WTC11 (cell line): ENCODE measurements around the gene TMED3.

Source experiments
- NFE2L1 ChIP-seq: sonication (generic); formaldehyde crosslinking; IDR thresholded peaks from 2 replicates; pipeline ENCODE4 v1.8.1; 2023; ENCODE audit warnings: missing genetic modification reagents
- NR1H2 ChIP-seq: sonication (generic); formaldehyde crosslinking; IDR thresholded peaks from 2 replicates; pipeline ENCODE4 v1.9.0; 2021; ENCODE audit warnings: mild to moderate bottlenecking, moderate library complexity, missing genetic modification reagents
- TCF7 ChIP-seq: sonication (generic); formaldehyde crosslinking; IDR thresholded peaks from 2 replicates; pipeline ENCODE4 v1.8.0; 2022; ENCODE audit warnings: mild to moderate bottlenecking, low read depth, missing genetic modification reagents, moderate library complexity
- ZNF219 ChIP-seq: sonication (generic); formaldehyde crosslinking; IDR thresholded peaks from 2 replicates; pipeline ENCODE4 v1.8.0; 2023; ENCODE audit warnings: missing genetic modification reagents, mild to moderate bottlenecking, borderline replicate concordance
- ZNF263 ChIP-seq: sonication (generic); formaldehyde crosslinking; IDR thresholded peaks from 2 replicates; pipeline ENCODE4 v1.8.1; 2022; ENCODE audit warnings: low read depth, mild to moderate bottlenecking, moderate library complexity, missing genetic modification reagents
- TF ChIP-seq, protein P1 (sequence below): fragments of 200-600 bp; IDR thresholded peaks from 2 replicates; pipeline ENCODE4 v1.8.0; 2022; ENCODE audit warnings: antibody characterized with exemption
- TF ChIP-seq, protein P2 (sequence below): sonication (generic); formaldehyde crosslinking; conservative IDR thresholded peaks from 2 replicates; pipeline ENCODE4 v1.8.1; 2022; ENCODE audit warnings: mild to moderate bottlenecking, missing genetic modification reagents
- TF ChIP-seq, protein P3 (sequence below): sonication (generic); formaldehyde crosslinking; IDR thresholded peaks from 2 replicates; pipeline ENCODE4 v1.8.1; 2023; ENCODE audit warnings: mild to moderate bottlenecking, missing genetic modification reagents, moderate library complexity
- TF ChIP-seq, protein P4 (sequence below): sonication (generic); formaldehyde crosslinking; IDR thresholded peaks from 2 replicates; pipeline ENCODE4 v1.8.0; 2023; ENCODE audit warnings: missing genetic modification reagents
- TF ChIP-seq, protein P5 (sequence below): sonication (generic); formaldehyde crosslinking; IDR thresholded peaks from 2 replicates; pipeline ENCODE4 v1.8.1; 2023; ENCODE audit warnings: mild to moderate bottlenecking, missing genetic modification reagents
- TF ChIP-seq, protein P6 (sequence below): fragments of 250-450 bp; sonication (Bioruptor Pico); IDR thresholded peaks from 2 replicates; pipeline ENCODE4 v1.9.0; 2021; ENCODE audit warnings: moderate library complexity, mild to moderate bottlenecking, inconsistent platforms, borderline replicate concordance
- TF ChIP-seq, protein P7 (sequence below): sonication (generic); formaldehyde crosslinking; IDR thresholded peaks from 2 replicates; pipeline ENCODE4 v1.8.1; 2022; ENCODE audit warnings: low read depth, mild to moderate bottlenecking, moderate library complexity, missing genetic modification reagents, borderline replicate concordance
- TF ChIP-seq, protein P8 (sequence below): sonication (generic); formaldehyde crosslinking; IDR thresholded peaks from 2 replicates; pipeline ENCODE4 v1.8.0; 2022; ENCODE audit warnings: mild to moderate bottlenecking, missing genetic modification reagents

DNA sequence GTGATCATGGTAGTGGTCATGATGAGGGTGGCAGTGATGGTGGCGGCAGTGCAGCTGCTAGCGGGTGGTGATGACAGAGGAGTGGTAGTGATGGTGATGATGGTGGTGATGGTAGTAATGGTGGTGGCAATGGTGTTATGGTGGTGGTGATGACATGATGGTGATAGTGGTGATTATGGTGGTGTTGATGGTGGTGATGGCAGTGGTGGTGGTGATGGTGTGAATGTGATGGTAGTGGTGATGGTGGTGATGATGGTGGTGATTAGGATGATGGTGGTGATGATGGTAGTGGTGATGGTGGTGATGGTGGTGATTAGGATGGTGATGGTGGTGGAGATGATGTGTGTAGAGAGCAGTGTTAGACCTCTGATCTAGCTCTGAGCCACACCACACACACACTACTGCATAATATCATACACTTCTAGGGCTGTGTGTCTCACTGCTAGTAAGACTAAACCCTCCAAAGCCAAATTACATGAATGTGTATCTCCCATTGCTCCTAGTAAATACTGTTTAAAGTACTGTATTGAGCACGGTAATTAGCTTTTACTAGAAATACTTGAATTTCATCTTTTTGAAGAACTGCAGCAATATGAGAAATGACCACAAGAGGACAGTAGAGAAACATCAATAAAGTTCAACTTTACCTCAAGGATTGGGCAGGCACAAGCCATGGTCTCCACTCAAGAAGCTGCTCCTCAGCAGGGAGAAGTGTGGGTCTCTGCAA is 28.8 kb downstream of the TMED3 start:
- TF ChIP-seq, protein P1, sequence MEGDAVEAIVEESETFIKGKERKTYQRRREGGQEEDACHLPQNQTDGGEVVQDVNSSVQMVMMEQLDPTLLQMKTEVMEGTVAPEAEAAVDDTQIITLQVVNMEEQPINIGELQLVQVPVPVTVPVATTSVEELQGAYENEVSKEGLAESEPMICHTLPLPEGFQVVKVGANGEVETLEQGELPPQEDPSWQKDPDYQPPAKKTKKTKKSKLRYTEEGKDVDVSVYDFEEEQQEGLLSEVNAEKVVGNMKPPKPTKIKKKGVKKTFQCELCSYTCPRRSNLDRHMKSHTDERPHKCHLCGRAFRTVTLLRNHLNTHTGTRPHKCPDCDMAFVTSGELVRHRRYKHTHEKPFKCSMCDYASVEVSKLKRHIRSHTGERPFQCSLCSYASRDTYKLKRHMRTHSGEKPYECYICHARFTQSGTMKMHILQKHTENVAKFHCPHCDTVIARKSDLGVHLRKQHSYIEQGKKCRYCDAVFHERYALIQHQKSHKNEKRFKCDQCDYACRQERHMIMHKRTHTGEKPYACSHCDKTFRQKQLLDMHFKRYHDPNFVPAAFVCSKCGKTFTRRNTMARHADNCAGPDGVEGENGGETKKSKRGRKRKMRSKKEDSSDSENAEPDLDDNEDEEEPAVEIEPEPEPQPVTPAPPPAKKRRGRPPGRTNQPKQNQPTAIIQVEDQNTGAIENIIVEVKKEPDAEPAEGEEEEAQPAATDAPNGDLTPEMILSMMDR: peak; percentile 68
- TF ChIP-seq, protein P2, sequence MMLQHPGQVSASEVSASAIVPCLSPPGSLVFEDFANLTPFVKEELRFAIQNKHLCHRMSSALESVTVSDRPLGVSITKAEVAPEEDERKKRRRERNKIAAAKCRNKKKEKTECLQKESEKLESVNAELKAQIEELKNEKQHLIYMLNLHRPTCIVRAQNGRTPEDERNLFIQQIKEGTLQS: no peak
- TF ChIP-seq TCF7: no peak
- TF ChIP-seq ZNF263 (CRISPR knock-in tag): no peak
- TF ChIP-seq, protein P3, sequence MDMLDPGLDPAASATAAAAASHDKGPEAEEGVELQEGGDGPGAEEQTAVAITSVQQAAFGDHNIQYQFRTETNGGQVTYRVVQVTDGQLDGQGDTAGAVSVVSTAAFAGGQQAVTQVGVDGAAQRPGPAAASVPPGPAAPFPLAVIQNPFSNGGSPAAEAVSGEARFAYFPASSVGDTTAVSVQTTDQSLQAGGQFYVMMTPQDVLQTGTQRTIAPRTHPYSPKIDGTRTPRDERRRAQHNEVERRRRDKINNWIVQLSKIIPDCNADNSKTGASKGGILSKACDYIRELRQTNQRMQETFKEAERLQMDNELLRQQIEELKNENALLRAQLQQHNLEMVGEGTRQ (CRISPR knock-in tag): no peak
- TF ChIP-seq, protein P4, sequence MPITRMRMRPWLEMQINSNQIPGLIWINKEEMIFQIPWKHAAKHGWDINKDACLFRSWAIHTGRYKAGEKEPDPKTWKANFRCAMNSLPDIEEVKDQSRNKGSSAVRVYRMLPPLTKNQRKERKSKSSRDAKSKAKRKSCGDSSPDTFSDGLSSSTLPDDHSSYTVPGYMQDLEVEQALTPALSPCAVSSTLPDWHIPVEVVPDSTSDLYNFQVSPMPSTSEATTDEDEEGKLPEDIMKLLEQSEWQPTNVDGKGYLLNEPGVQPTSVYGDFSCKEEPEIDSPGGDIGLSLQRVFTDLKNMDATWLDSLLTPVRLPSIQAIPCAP: no peak
- TF ChIP-seq, protein P5, sequence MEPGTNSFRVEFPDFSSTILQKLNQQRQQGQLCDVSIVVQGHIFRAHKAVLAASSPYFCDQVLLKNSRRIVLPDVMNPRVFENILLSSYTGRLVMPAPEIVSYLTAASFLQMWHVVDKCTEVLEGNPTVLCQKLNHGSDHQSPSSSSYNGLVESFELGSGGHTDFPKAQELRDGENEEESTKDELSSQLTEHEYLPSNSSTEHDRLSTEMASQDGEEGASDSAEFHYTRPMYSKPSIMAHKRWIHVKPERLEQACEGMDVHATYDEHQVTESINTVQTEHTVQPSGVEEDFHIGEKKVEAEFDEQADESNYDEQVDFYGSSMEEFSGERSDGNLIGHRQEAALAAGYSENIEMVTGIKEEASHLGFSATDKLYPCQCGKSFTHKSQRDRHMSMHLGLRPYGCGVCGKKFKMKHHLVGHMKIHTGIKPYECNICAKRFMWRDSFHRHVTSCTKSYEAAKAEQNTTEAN (CRISPR knock-in tag): no peak
- TF ChIP-seq NR1H2: no peak
- TF ChIP-seq, protein P6, sequence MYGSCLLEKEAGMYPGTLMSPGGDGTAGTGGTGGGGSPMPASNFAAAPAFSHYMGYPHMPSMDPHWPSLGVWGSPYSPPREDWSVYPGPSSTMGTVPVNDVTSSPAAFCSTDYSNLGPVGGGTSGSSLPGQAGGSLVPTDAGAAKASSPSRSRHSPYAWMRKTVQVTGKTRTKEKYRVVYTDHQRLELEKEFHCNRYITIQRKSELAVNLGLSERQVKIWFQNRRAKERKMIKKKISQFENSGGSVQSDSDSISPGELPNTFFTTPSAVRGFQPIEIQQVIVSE (CRISPR knock-in tag): no peak
- TF ChIP-seq, protein P7, sequence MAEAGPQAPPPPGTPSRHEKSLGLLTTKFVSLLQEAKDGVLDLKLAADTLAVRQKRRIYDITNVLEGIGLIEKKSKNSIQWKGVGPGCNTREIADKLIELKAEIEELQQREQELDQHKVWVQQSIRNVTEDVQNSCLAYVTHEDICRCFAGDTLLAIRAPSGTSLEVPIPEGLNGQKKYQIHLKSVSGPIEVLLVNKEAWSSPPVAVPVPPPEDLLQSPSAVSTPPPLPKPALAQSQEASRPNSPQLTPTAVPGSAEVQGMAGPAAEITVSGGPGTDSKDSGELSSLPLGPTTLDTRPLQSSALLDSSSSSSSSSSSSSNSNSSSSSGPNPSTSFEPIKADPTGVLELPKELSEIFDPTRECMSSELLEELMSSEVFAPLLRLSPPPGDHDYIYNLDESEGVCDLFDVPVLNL (CRISPR knock-in tag): no peak
- TF ChIP-seq, protein P8, sequence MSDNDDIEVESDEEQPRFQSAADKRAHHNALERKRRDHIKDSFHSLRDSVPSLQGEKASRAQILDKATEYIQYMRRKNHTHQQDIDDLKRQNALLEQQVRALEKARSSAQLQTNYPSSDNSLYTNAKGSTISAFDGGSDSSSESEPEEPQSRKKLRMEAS (CRISPR knock-in tag): no peak
- TF ChIP-seq NFE2L1 (CRISPR knock-in tag): no peak
- TF ChIP-seq ZNF219 (CRISPR knock-in tag): no peak
